ENCODE results near the gene CD207. TPM values are rescaled to one million over a fixed set of nuclear protein-coding genes. Genes with fewer than 3 reads are reported as not detected.

Gene CD207
- total RNA-seq, 1 experiment from 2014 or later: not detected

DNA sequence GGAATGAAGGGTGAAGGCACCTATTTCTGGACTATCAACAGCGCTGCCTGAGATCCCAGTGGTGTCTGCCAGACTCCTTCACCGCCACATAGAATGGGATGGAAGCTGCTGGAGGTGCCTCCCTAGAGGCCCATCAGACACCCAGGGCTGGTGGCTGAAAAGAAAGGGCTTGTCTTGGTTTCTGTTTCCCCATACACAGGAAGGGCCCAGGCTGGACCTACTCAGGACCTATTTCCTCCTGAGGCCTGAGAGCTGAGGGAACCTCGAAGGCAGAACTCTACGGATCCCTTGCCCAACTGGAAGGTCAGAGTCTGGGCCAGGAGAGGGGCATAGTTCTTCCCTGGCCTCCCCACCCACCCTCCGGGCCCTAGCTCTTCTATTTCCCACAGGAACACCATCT, 12.4 kb downstream of the CD207 start:
- no TSS peak for BruUV-seq (replicated peaks)
- Mint-ChIP-seq H3K4me1 (ENCODE audit: low read depth, unreplicated experiment) (no peaks in the 10 kb centered on the region), H3K27me3 (ENCODE audit: unreplicated experiment) (peaks cover 91% of the 10 kb centered on the region), H3K36me3 (ENCODE audit: insufficient read depth, unreplicated experiment) (no peaks in the 10 kb centered on the region), H3K27ac (ENCODE audit: unreplicated experiment) (no peak overlapping the region), H3K4me3 (ENCODE audit: low read depth, unreplicated experiment) (no peak overlapping the region), H3K9me3 (ENCODE audit: low read depth, unreplicated experiment) (no peaks in the 10 kb centered on the region)
- intact Hi-C loops (cut with micrococcal nuclease; ENCODE audit: unreplicated experiment): no loop called here
- no peak for DNase-seq
- CTCF ChIA-PET: no interaction called here
- no peak for TF ChIP-seq CTCF (IDR thresholded peaks at IDR 0.05; ENCODE audit: unreplicated experiment)

GRCh38 chr2:70822843-70823242, 12.8 kb downstream of the CD207 start:
- H3K27me3 Mint-ChIP-seq (ENCODE audit: unreplicated experiment): peaks cover 91% of the 10 kb centered on the region
- no peak overlapping the region for H3K4me3 Mint-ChIP-seq (ENCODE audit: low read depth, unreplicated experiment)
- no peak for TF ChIP-seq CTCF (IDR thresholded peaks at IDR 0.05; ENCODE audit: unreplicated experiment)
- intact Hi-C loops (cut with micrococcal nuclease; ENCODE audit: unreplicated experiment): no loop called here
- H3K9me3 Mint-ChIP-seq (ENCODE audit: low read depth, unreplicated experiment): no peaks in the 10 kb centered on the region
- H3K36me3 Mint-ChIP-seq (ENCODE audit: insufficient read depth, unreplicated experiment): no peaks in the 10 kb centered on the region
- BruUV-seq (replicated peaks): no TSS peak
- CTCF ChIA-PET: no interaction called here
- no peaks in the 10 kb centered on the region for H3K4me1 Mint-ChIP-seq (ENCODE audit: low read depth, unreplicated experiment)
- H3K27ac Mint-ChIP-seq (ENCODE audit: unreplicated experiment): no peak overlapping the region
- DNase-seq: no peak

GRCh38 chr2:70820499-70820898, 15.1 kb downstream of the CD207 start, which contains the start of gene CLEC4F:
TSS of gene CLEC4F (minus strand) at chr2:70820599. CDS start at chr2:70820523, 76 bp downstream.
- Mint-ChIP-seq H3K9me3 (ENCODE audit: low read depth, unreplicated experiment) (no peaks in the 10 kb centered on the region), H3K27ac (ENCODE audit: unreplicated experiment) (no peak within 1 kb of the TSS), H3K36me3 (ENCODE audit: insufficient read depth, unreplicated experiment) (no peaks in the 10 kb centered on the region), H3K4me3 (ENCODE audit: low read depth, unreplicated experiment) (no peak within 1 kb of the TSS), H3K27me3 (ENCODE audit: unreplicated experiment) (peaks cover 96% of the 10 kb centered on the region), H3K4me1 (ENCODE audit: low read depth, unreplicated experiment) (no peaks in the 10 kb centered on the region)
- CTCF ChIA-PET: no interaction called here
- intact Hi-C loops (cut with micrococcal nuclease; ENCODE audit: unreplicated experiment): no loop called here
- no peak for TF ChIP-seq CTCF (IDR thresholded peaks at IDR 0.05; ENCODE audit: unreplicated experiment)
- no peak for DNase-seq
- no TSS peak for BruUV-seq (replicated peaks)

- H3K4me3 Mint-ChIP-seq (ENCODE audit: low read depth, unreplicated experiment): no peak overlapping the region
- no peak overlapping the region for H3K27ac Mint-ChIP-seq (ENCODE audit: unreplicated experiment)
- BruUV-seq (replicated peaks): no TSS peak
- intact Hi-C loops (cut with micrococcal nuclease; ENCODE audit: unreplicated experiment): no loop called here
- TF ChIP-seq CTCF (IDR thresholded peaks at IDR 0.05; ENCODE audit: unreplicated experiment): no peak
- no peaks in the 10 kb centered on the region for H3K36me3 Mint-ChIP-seq (ENCODE audit: insufficient read depth, unreplicated experiment)
- no peak for DNase-seq
- peaks cover 96% of the 10 kb centered on the region for H3K27me3 Mint-ChIP-seq (ENCODE audit: unreplicated experiment)
- H3K9me3 Mint-ChIP-seq (ENCODE audit: low read depth, unreplicated experiment): no peaks in the 10 kb centered on the region
- no peaks in the 10 kb centered on the region for H3K4me1 Mint-ChIP-seq (ENCODE audit: low read depth, unreplicated experiment)
- CTCF ChIA-PET: no interaction called here
Observed at GRCh38 chr2:70817284-70817954, 18.2 kb downstream of the CD207 start.

Measured in Calu3 (cell line).